Fibroblast of lung (primary cell): ENCODE results near the gene WNT11. TPM values are rescaled to one million over a fixed set of nuclear protein-coding genes. Genes with fewer than 3 reads are reported as not detected.

Source experiments
- DNase-seq, 2 donors: peaks; one replicate each; pipeline versions ENCODE4 v3.0.0 to v3.0.0-alpha.2; 2010; ENCODE audit warnings: low read depth in 2 of 2
- H2AFZ ChIP-seq: 2 replicates; pipeline ENCODE4 v1.5.1; 2012; ENCODE audit warnings: low read length, control low read depth, inconsistent platforms
- H3K27ac ChIP-seq: 2 replicates; pipeline ENCODE4 v1.5.1; 2011; ENCODE audit warnings: low read length, control low read depth; ENCODE audit not compliant: insufficient read depth
- H3K27me3 ChIP-seq: 2 replicates; pipeline ENCODE4 v1.5.1; 2011; ENCODE audit warnings: mild to moderate bottlenecking, low read length; ENCODE audit not compliant: control insufficient read depth, insufficient read depth
- H3K36me3 ChIP-seq: 2 replicates; pipeline ENCODE4 v1.5.1; 2011; ENCODE audit warnings: low read length; ENCODE audit not compliant: control insufficient read depth, insufficient read depth
- H3K4me1 ChIP-seq: 2 replicates; pipeline ENCODE4 v1.5.1; 2011; ENCODE audit warnings: low read length; ENCODE audit not compliant: control insufficient read depth, insufficient read depth; ENCODE audit errors: extremely low read depth
- H3K4me2 ChIP-seq: 2 replicates; pipeline ENCODE4 v1.5.1; 2011; ENCODE audit warnings: low read length, control low read depth; ENCODE audit not compliant: insufficient read depth; ENCODE audit errors: extremely low read depth
- H3K4me3 ChIP-seq, 4 experiments: fragments of 200-600 bp in 1 of 4; sonication (generic) in 1 of 4; replicated peaks in 1 of 4; 2 replicates each; pipeline ENCODE4 v1.5.1; 2011 to 2016; ENCODE audit warnings: low read length in 4 of 4, low read depth in 3 of 4, mild to moderate bottlenecking in 3 of 4, control low read depth in 2 of 4, inconsistent platforms in 1 of 4, mixed read lengths in 1 of 4; ENCODE audit not compliant: insufficient read depth in 1 of 4; ENCODE audit errors: control extremely low read depth in 1 of 4
- H3K79me2 ChIP-seq: 2 replicates; pipeline ENCODE4 v1.5.1; 2012; ENCODE audit warnings: mild to moderate bottlenecking, low read length, inconsistent platforms; ENCODE audit not compliant: control insufficient read depth, insufficient read depth
- H3K9ac ChIP-seq: 2 replicates; pipeline ENCODE4 v1.5.1; 2011; ENCODE audit warnings: mild to moderate bottlenecking, low read length, control low read depth; ENCODE audit not compliant: insufficient read depth
- H3K9me3 ChIP-seq: 2 replicates; pipeline ENCODE4 v1.5.1; 2012; ENCODE audit warnings: low read depth, low read length; ENCODE audit not compliant: control insufficient read depth, insufficient read depth
- H4K20me1 ChIP-seq: 2 replicates; pipeline ENCODE4 v1.5.1; 2011; ENCODE audit warnings: low read length; ENCODE audit not compliant: control insufficient read depth, insufficient read depth; ENCODE audit errors: extremely low read depth
- CTCF ChIP-seq, 2 donors: IDR thresholded peaks in 1 of 2; conservative IDR thresholded peaks in 1 of 2; 1 replicate in 1 of 2; 2 replicates in 1 of 2; pipeline ENCODE4 v1.5.1; 2011 to 2012; ENCODE audit warnings: low read length in 2 of 2, control low read depth in 1 of 2, inconsistent platforms in 1 of 2, low read depth in 1 of 2, mild to moderate bottlenecking in 1 of 2
- EZH2 ChIP-seq: IDR thresholded peaks from 2 replicates; pipeline ENCODE4 v1.5.1; 2012; ENCODE audit warnings: low read length, control low read depth, mild to moderate bottlenecking; ENCODE audit errors: missing control alignments
- polyA plus RNA-seq, 2 donors: library from polyadenylated mRNA; depleted of rRNA in 1 of 2; stranded (reverse) in 1 of 2; unstranded in 1 of 2; fragments of >200 nt; gene quantifications; 2 replicates each; pipeline ENCODE4 v1.2.1, GENCODE V29; 2011 to 2012; ENCODE audit warnings: missing spikeins in 1 of 2
- total RNA-seq: library from RNA; depleted of rRNA; stranded (reverse); fragments of >200 nt; gene quantifications from 2 replicates; pipeline ENCODE4 v1.2.1, GENCODE V29; 2014

The WNT11 gene
- total and polyA plus RNA-seq, 2 donors (not counting 1 experiment from before 2014, with no cell fraction given): 0.07 to 0.33 TPM

DNA sequence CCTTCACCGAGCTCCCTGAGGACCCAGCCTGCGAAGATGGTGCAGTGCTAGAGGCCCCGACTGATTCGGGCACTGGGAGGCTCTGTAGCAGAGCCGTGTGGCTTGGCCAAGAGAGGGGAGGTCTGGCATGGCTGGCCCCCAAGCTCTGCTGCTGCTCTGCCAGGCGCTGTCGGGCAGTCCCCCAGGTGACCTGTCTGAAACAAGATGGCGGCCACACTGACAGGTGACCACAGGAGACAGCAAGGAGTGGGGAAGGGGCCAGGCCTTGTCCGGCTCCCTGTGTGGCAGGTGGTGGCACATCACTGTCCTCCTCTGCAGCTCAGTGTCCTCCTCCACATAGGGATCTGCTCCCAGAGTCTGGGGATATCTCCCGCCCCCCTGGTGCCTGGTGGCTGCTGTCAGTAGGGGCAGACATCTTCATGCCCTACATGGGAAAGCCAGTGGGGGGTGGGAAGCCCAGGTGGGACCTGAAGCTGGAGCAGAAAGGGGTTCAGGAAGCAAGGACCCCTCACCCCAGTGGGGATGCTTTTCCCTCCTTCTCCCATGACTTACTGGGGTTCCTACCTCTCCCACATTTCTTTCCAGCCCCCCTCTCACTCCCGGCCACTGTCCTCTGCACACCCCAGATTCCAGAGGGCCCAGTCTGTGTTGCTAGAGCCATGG lies 40.1 kb upstream of the WNT11 start:
- Histone ChIP-seq H3K9me3 (no peaks in the 10 kb centered on the region), H2AFZ (no peak overlapping the region), H3K4me2 (no peak overlapping the region), H4K20me1 (no peaks in the 10 kb centered on the region), H3K4me3 (no peak overlapping the region), H3K4me1 (no peaks in the 10 kb centered on the region), H3K9ac (no peak overlapping the region), H3K27ac (no peak overlapping the region), H3K27me3 (peaks cover 12% of the 10 kb centered on the region), H3K79me2 (no peaks in the 10 kb centered on the region), H3K36me3 (no peaks in the 10 kb centered on the region)
- no peak for DNase-seq
- no peak for TF ChIP-seq CTCF (conservative IDR thresholded peaks at IDR 0.05 in 1 of 2, IDR thresholded peaks at IDR 0.05 in 1 of 2; ENCODE audit: low read depth in 1 of 2, low read length in 2 of 2)

- no peak overlapping the region for H3K9ac ChIP-seq
- no peak overlapping the region for H3K4me2 ChIP-seq
- H3K9me3 ChIP-seq: no peaks in the 10 kb centered on the region
- DNase-seq: no peak
- no peak overlapping the region for H3K27ac ChIP-seq
- H3K27me3 ChIP-seq: peaks cover 11% of the 10 kb centered on the region
- TF ChIP-seq CTCF (conservative IDR thresholded peaks at IDR 0.05 in 1 of 2, IDR thresholded peaks at IDR 0.05 in 1 of 2; ENCODE audit: low read depth in 1 of 2, low read length in 2 of 2) (no peak), EZH2 (no peak)
- no peaks in the 10 kb centered on the region for H3K36me3 ChIP-seq
- no peaks in the 10 kb centered on the region for H3K4me1 ChIP-seq
- H4K20me1 ChIP-seq: no peaks in the 10 kb centered on the region
- no peaks in the 10 kb centered on the region for H3K79me2 ChIP-seq
- H2AFZ ChIP-seq: no peak overlapping the region
- no peak overlapping the region for H3K4me3 ChIP-seq
These were observed 39.4 kb upstream of the WNT11 start for GRCh38 chr11:76245720-76246119.

DNA sequence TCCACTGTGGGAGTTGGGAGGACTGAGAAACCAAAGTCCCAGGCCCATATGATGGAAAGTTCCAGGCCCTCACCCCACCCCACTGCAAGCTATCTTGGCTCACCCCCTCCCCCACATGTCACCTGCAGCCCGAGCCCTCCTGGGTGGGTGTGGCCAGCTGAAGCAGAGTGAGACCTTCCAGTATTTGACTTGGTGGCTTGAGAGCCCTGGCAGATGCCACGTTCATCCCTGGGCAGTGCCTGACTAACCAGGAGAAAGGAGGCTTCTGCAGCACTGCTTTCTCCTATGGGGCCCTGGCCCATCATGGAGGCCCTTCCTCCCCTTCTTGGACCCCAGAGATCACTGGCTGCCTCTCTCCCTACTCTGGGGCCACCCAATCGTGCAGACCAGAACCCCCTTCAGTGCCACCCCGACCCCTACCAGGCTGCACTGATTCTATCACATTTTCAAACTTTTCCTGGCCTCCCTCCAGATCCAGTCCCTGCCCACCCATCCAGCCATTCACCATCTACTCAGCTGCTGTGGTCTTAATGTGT lies 38.1 kb upstream of the WNT11 start:
- H3K4me3 ChIP-seq: no peak overlapping the region
- no peak overlapping the region for H2AFZ ChIP-seq
- H3K9me3 ChIP-seq: no peaks in the 10 kb centered on the region
- H3K27me3 ChIP-seq: peaks cover 11% of the 10 kb centered on the region
- TF ChIP-seq EZH2: no peak
- H4K20me1 ChIP-seq: no peaks in the 10 kb centered on the region
- no peak for DNase-seq
- H3K79me2 ChIP-seq: no peaks in the 10 kb centered on the region
- no peak overlapping the region for H3K9ac ChIP-seq
- no peaks in the 10 kb centered on the region for H3K4me1 ChIP-seq
- H3K4me2 ChIP-seq: no peak overlapping the region
- no peaks in the 10 kb centered on the region for H3K36me3 ChIP-seq
- H3K27ac ChIP-seq: no peak overlapping the region
